ENCODE measurements around the gene ROM1. TPM values are rescaled to one million over a fixed set of nuclear protein-coding genes. Genes with fewer than 3 reads are reported as not detected.

The ROM1 gene
- total RNA-seq, 1 experiment from 2014 or later = 5.8 TPM

DNA sequence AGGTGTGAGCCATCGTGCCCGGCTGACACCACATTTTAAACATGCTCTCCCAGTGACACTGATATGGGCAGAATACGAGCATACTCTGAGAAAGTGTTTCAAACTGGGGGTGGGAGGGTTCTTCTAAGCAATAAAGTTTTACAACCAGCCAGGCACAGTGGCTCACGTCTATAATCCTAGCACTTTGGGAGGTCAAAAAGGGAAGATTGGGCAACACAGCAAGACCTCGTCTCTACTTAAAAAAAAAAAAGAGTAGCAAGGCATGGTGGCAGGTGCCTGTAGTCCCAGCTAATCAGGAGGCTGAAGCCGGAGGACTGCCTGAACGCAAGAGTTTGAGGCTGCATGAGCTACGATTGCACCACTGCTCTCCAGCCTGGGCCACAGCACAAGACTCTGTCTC is 31.2 kb downstream of the ROM1 start:
- H3K36me3 ChIP-seq (ENCODE audit: low read depth, low read length) = peaks cover 29% of the 10 kb centered on the region
- H3K27me3 ChIP-seq (ENCODE audit: low read length) = no peaks in the 10 kb centered on the region
- TF ChIP-seq EZH2 (IDR thresholded peaks at IDR 0.05; ENCODE audit: low read length, unreplicated experiment) (no peak), EZH2phosphoT487 (IDR thresholded peaks at IDR 0.05; ENCODE audit: borderline replicate concordance, low read length) (no peak)
- TF ChIP-seq, protein P1, sequence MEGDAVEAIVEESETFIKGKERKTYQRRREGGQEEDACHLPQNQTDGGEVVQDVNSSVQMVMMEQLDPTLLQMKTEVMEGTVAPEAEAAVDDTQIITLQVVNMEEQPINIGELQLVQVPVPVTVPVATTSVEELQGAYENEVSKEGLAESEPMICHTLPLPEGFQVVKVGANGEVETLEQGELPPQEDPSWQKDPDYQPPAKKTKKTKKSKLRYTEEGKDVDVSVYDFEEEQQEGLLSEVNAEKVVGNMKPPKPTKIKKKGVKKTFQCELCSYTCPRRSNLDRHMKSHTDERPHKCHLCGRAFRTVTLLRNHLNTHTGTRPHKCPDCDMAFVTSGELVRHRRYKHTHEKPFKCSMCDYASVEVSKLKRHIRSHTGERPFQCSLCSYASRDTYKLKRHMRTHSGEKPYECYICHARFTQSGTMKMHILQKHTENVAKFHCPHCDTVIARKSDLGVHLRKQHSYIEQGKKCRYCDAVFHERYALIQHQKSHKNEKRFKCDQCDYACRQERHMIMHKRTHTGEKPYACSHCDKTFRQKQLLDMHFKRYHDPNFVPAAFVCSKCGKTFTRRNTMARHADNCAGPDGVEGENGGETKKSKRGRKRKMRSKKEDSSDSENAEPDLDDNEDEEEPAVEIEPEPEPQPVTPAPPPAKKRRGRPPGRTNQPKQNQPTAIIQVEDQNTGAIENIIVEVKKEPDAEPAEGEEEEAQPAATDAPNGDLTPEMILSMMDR (conservative IDR thresholded peaks at IDR 0.05; ENCODE audit: low read depth, low read length) = no peak
- no peak overlapping the region for H3K4me2 ChIP-seq (ENCODE audit: low read length)
- H3K4me1 ChIP-seq (ENCODE audit: insufficient read depth, low read length) = peaks cover 10% of the 10 kb centered on the region
- DNase-seq (no peak), ATAC-seq (no peak)
- no peaks in the 10 kb centered on the region for H3K9me2 ChIP-seq (replicated peaks; ENCODE audit: low read length)
- intact Hi-C loops (cut with micrococcal nuclease) = no loop called here
- H3K9me3 ChIP-seq (ENCODE audit: low read length) = no peaks in the 10 kb centered on the region
- peaks cover 65% of the 10 kb centered on the region for H3K79me2 ChIP-seq (ENCODE audit: low read length)
- POLR2A ChIA-PET (ENCODE audit: unreplicated experiment) = no interaction called here
- no peak overlapping the region for H3K9ac ChIP-seq (ENCODE audit: low read length)
- no peak overlapping the region for H3K27ac ChIP-seq (ENCODE audit: low read length)
- no TSS peak for BruUV-seq (replicated peaks)
- CTCF ChIA-PET = no interaction called here
- H3F3A ChIP-seq (ENCODE audit: low read length, unreplicated experiment) = no peaks in the 10 kb centered on the region
- no peak overlapping the region for H3K4me3 ChIP-seq (ENCODE audit: low read length)
- no peaks in the 10 kb centered on the region for H4K20me1 ChIP-seq (ENCODE audit: low read length)
- H2AFZ ChIP-seq (ENCODE audit: low read length) = no peak overlapping the region

DNA sequence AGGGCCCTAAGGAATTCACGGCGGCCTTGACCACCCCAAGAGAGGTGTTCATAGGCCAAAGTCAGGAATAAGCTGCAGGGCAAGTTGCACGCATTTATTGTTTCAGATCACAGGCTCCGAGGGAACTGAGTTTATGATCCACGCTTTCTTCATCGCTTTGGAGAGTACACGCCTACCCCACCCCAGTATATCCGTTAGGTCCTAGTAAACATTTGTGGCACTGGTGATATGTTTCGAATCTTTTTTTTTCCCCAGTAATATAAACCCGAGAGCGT is 32.6 kb downstream of the ROM1 start:
- Histone ChIP-seq H4K20me1 (ENCODE audit: low read length) (no peaks in the 10 kb centered on the region), H3K27ac (ENCODE audit: low read length) (peak overlapping the region; percentile 64), H3F3A (ENCODE audit: low read length, unreplicated experiment) (no peaks in the 10 kb centered on the region), H3K4me3 (ENCODE audit: low read length) (peak overlapping the region; percentile 95), H3K4me2 (ENCODE audit: low read length) (peak overlapping the region; percentile 90), H3K9me2 (replicated peaks; ENCODE audit: low read length) (no peaks in the 10 kb centered on the region), H3K4me1 (ENCODE audit: insufficient read depth, low read length) (peaks cover 10% of the 10 kb centered on the region), H3K9me3 (ENCODE audit: low read length) (no peaks in the 10 kb centered on the region), H3K36me3 (ENCODE audit: low read depth, low read length) (peaks cover 30% of the 10 kb centered on the region), H3K9ac (ENCODE audit: low read length) (peak overlapping the region; percentile 95), H3K27me3 (ENCODE audit: low read length) (no peaks in the 10 kb centered on the region), H3K79me2 (ENCODE audit: low read length) (peaks cover 59% of the 10 kb centered on the region), H2AFZ (ENCODE audit: low read length) (peak overlapping the region; percentile 57)
- ChIA-PET CTCF (no interaction called here), POLR2A (ENCODE audit: unreplicated experiment) (no interaction called here)
- no peak for DNase-seq
- intact Hi-C loops (cut with micrococcal nuclease) = loop anchor here (5.0 kb wide), 1 partner anchor 33 kb away; the partner anchor contains the start of genes EML3 and ROM1
- TF ChIP-seq EZH2phosphoT487 (IDR thresholded peaks at IDR 0.05; ENCODE audit: borderline replicate concordance, low read length) (no peak), EZH2 (IDR thresholded peaks at IDR 0.05; ENCODE audit: low read length, unreplicated experiment) (no peak)
- TF ChIP-seq, protein P1 (conservative IDR thresholded peaks at IDR 0.05; ENCODE audit: low read depth, low read length) = no peak
- no peak for ATAC-seq
- no TSS peak for BruUV-seq (replicated peaks)

DNA sequence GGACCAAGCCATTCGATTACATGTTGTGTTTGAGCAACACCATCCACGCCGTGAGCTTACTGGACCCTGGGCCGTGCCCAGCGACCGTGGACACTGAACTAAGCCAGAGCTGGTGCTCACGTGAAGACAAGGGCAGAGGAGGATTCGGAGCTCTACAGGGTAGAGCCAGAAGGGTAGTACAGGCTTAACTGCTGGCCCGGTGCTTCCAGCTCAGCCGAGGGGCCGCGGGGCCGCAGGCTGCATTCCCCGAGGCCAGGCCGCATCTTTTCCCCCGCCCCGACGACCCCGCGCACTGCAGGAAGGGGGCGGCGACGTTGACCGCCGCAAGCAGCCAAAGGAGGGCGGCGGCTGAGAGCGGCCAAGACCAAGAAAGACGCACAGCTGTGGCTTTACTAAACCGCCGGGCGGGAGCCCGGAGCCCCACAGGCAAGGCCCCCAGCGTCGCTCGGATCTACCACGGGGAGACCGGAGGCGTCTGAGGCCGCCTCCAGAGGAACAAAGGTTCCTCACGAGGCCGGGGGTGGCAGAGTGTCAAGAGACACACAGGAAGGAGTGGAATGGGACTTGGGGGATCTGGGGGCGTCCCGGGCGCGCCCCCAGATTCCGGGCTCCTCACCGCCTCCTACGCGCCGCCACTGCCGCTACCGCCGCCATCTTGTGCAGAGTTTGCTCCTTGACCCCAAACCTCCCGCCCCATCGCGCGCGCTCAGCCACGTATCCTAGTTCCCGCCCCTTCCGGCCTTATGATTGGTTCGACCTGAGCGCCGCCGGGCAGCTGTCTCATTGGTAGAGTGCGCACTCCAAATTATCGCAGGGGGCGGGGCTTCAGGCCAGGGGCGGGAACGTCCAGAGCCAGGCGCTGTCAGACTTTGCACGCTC is 33.1 kb downstream of the ROM1 start, which contains the start of gene GANAB:
TSS of gene GANAB (minus strand) at position 668 of the 879 bp plus-strand sequence. CDS start at position 654, 14 bp downstream.
- peak within 1 kb of the TSS; percentile 90 for H3K4me2 ChIP-seq (ENCODE audit: low read length)
- H3K36me3 ChIP-seq (ENCODE audit: low read depth, low read length) = peaks cover 30% of the 10 kb centered on the region
- H4K20me1 ChIP-seq (ENCODE audit: low read length) = no peaks in the 10 kb centered on the region
- no peaks in the 10 kb centered on the region for H3F3A ChIP-seq (ENCODE audit: low read length, unreplicated experiment)
- peak within 1 kb of the TSS; percentile 57 for H2AFZ ChIP-seq (ENCODE audit: low read length)
- ChIA-PET POLR2A (ENCODE audit: unreplicated experiment) (interaction anchor here (0.6 to 0.7 kb wide), 6 partner anchors 31 to 195 kb away, joined by 3 to 14 read pairs (median 6); partner anchors contain the start of gene TUT1), CTCF (interaction anchor here (0.7 to 1.0 kb wide), 3 partner anchors 86 to 234 kb away, joined by 4 to 5 read pairs (median 4); partner anchors contain the start of gene SLC3A2)
- H3K79me2 ChIP-seq (ENCODE audit: low read length) = peaks cover 59% of the 10 kb centered on the region
- intact Hi-C loops (cut with micrococcal nuclease) = loop anchor here (5.0 kb wide), 1 partner anchor 34 kb away; the partner anchor contains the start of genes EML3 and ROM1
- peak; percentile 99 for DNase-seq
- TSS peak; percentile 50 for BruUV-seq (replicated peaks)
- peak; percentile 98 for ATAC-seq
- no peaks in the 10 kb centered on the region for H3K27me3 ChIP-seq (ENCODE audit: low read length)
- TF ChIP-seq, protein P1 (conservative IDR thresholded peaks at IDR 0.05; ENCODE audit: low read depth, low read length) = no peak
- TF ChIP-seq EZH2phosphoT487 (IDR thresholded peaks at IDR 0.05; ENCODE audit: borderline replicate concordance, low read length) (no peak), EZH2 (IDR thresholded peaks at IDR 0.05; ENCODE audit: low read length, unreplicated experiment) (no peak)
- peak within 1 kb of the TSS; percentile 64 for H3K27ac ChIP-seq (ENCODE audit: low read length)
- peak within 1 kb of the TSS; percentile 95 for H3K4me3 ChIP-seq (ENCODE audit: low read length)
- no peaks in the 10 kb centered on the region for H3K9me3 ChIP-seq (ENCODE audit: low read length)
- peak within 1 kb of the TSS; percentile 95 for H3K9ac ChIP-seq (ENCODE audit: low read length)
- no peaks in the 10 kb centered on the region for H3K9me2 ChIP-seq (replicated peaks; ENCODE audit: low read length)
- peaks cover 10% of the 10 kb centered on the region for H3K4me1 ChIP-seq (ENCODE audit: insufficient read depth, low read length)
